Hepatic stellate cell (primary cell): ENCODE measurements around the gene ACOT8.
A peak's percentile ranks its signal among the peaks of the same experiment; 100 is the strongest.
"Not testable (repeated sequence)": the region's sequence is repeated elsewhere in the genome, so short reads cannot be mapped to it uniquely, and the experiment has no call there.

Experiments
- DNase-seq: peaks from one replicate; pipeline ENCODE4 v3.0.0; 2011; ENCODE audit warnings: low spot score

ACOT8 gene

DNA sequence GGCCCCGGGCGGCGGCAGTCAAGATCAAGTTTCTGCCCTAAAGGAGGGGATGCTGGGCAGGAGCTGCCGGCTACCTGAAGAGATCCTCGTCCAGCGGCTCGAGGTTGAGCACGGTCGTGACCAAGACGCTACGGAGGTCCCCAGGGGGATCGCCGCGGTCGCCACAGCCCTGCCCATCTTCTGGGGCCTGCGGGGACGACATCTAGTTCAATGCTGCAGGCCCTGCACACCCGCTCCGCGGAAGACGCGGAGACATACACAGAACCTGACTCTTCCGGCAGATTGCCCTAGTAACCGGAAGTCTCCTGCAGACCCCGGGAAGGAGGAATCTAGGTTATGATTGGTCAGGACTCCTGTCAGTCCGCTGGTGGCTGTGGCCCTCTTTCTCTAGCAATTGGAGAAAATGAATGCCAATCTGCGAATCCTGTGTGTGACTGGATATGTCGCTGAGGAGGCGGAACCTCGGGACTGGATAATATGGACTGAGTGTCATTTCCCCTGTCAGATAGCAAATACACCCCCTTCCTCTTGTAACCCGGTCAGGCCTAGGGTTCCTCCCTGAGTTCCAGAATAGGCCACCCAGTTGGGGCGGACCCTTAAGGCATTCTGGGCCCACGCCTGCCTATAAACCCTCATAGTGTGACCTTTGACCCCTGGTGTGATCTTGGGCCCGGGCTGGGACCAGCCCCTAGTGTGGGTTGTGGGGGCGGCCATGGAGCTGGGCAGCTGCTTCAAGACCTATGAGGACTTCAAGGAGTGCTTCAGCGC is at the start of gene ACOT8, which contains the start of gene ZSWIM3:
TSS of gene ACOT8 (minus strand) at position 279 of the 768 bp plus-strand sequence. CDS start at position 202, 77 bp downstream.
TSS of gene ZSWIM3 (plus strand) at position 501 of the 768 bp plus-strand sequence. CDS start at position 713, 212 bp downstream.
- DNase-seq, result peak; percentile 100

DNA sequence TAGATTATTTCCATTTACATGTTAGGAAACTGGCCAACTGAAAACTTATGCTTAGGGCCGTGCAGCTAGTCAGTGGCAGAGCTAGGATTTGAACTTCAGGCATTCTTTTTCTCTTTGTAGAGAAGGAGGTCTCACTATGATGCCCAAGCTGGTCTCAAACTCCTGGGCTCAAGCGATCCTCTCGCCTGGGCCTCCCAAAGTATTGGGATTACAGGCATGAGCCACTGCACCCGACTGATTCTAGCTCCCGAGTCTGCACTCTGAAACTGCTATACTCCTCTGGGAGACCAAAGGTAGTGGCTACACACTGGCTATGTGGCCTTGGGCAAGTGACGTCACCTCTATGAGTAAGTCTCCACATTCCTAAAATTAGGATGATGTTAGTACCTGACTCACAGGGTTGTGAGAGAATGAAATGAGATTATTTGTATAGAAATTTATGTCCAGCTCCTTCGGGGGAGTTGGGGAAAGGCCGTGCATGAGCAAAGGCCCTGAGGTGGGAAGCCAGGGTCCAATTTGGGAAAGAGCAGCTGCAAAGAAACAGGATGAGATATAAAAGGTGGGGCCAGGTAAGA is 48.4 kb upstream of the ACOT8 start:
- DNase-seq, result peak; percentile 81

DNA sequence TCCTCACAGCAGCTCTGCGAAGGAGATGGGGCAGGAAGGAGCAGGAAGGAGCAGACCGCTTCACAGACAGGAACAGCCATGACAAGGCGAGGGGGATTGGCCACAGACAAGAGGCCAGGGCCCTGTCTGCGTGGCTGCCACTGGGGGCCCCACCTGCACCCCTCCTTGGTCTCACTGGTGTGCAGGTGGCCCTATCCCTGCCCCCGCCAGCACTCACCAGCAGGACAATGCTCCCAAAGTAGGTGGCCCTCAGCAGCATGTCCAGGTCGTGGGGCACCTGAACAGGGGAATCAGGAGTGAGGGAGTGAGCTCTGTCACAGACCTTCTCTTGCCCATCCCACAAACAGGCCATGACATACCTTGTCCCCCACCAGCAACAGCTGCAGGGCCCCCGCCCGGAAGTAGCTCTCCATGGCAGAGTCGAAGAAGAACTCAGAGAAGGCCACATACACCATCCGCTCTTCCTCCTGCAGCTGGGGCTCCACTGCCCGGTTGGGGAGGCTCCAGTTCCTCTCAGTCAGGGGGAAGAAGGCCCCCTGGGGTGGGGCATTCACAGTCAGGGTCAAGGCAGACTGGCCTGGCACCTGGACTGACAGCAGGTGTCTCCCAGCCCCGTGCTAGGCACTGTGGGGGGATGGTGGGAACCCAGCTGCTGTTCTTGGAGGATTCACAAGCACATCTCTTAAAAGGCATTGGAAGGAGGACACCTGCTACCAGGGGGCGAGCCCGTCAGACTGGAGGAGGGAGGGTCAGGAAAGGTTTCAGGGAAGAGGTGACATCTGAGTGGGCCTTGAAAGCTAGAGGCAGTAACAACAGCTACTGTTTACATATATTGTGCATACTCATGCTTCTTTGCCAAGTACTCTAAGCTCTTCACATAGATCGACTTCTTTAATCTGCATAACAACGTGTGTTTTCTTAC is 47.7 kb upstream of the ACOT8 start:
- DNase-seq, result no peak

DNA sequence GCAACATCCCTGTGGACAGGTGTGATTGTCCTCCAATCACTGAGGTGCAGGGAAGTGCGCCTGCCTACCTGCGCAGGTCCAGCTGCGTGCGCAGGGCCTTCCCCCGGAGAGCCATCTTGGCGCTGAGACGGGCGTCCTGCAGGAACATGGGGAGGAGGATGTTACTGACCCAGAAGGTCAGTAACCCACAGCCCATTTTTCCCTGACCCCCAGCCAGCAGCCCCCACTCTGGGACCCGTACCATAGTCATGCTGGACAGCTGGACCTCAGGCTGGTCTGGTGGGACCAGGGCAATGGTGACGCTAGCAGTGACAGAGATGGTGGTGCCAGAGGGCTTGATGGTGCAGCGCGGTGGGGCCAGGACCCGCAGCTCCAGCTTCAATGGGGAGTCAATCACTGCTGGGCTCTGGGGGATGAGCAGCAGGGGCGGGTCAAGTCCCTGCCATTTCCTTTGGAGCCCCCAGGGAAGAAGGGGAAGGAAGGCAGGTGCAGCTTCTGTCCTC is 45.1 kb upstream of the ACOT8 start:
- no peak for DNase-seq

DNA sequence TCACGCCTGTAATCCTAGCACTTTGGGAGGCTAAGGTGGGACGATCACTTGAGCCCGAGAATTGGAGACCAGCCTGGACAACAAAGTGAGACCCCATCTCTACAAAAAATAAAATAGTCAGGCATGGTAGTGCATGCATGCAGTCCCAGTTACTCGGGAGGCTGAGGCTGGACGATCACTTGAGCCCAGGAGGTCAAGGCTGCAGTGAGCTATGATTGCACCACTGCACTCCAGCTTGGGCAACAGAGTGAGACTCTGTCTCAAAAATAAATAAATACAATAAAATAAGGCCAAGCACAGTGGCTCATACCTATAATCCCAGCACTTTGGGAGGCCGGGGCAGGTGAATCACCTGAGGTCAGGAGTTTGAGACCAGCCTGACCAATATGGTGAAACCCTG is 44.1 kb upstream of the ACOT8 start:
- DNase-seq, result not testable (repeated sequence)

DNA sequence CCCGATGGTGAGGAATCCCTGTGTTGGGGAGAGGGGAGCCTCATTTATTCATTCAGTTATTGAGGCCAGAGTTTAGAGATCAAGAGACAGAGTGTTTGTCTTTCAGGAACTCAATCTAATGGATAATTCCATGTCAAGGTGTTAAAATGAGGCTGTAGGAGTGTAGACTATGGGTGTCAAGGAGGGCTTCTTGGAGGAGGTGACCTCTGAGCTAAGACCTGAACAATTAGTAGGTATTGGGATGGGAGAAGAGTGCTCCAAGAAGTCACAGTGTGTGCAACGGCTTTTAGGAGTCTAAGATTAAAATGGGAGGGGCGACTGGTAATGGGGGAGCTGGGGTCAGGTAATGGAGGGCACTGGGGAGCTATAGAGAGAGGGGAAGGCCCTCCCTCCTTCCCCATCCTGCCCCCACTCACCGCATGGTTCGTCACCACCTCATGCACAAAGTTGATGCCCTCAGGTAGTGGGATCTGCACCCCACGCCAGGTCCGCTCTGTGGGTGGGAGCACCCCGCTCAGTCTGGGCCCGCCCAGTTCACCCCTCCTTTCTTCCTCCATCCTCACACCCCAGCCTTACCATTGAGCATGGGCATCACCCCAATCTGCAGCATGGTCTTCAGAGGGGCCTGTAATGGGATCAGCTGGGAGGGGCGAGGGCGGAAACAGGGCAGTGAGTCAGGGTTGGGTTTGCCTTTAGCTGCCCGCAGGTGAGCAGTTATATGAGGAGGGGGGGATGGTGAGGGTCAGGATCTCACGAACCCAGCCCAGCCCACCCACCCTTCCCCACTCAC is 42.0 kb upstream of the ACOT8 start:
- DNase-seq, result no peak

DNA sequence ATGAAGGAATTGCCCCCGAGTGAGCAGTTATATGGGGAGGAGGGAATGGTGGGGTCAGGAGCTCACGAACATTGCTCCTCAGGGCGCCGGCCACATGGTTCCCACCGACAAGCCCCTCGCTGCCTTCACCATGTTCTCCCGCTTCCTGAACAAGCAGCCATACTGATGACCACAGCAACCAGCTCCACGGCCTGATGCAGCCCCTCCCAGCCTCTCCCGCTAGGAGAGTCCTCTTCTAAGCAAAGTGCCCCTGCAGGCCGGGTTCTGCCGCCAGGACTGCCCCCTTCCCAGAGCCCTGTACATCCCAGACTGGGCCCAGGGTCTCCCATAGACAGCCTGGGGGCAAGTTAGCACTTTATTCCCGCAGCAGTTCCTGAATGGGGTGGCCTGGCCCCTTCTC is 41.1 kb upstream of the ACOT8 start:
- no peak for DNase-seq

DNA sequence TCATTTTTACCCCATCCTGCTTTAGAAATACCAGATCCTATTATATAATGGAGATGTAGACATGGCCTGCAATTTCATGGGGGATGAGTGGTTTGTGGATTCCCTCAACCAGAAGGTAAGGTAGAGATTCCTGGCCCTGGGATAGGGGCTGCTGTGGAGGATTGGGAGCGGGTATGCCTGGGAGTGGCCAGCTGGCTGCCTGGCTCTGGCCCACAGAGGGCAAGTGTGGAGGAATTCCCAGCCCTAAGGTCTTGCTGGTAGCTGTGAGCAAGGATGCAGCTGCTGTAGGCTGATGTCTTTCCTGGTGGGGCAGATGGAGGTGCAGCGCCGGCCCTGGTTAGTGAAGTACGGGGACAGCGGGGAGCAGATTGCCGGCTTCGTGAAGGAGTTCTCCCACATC is 40.5 kb upstream of the ACOT8 start:
- no peak for DNase-seq

DNA sequence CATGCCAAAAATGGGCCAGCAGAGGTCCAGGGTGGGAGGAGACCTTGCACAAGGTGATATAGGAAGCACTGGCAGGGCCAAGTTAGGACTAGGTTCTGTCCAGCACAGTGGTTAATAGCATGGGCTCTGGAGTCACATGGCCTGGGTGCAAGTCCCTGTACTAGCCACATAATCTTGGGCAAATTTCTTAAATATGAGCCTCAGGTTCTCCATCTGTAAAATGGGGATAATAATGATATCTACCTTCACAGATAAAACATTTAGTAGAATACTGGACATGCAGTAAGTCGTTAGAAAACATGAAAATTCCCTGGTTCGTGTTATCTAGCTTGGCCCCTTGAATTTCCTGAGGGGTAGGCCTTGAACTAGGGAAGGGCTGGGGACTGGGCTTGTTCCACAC is 40.1 kb upstream of the ACOT8 start:
- DNase-seq, result no peak

DNA sequence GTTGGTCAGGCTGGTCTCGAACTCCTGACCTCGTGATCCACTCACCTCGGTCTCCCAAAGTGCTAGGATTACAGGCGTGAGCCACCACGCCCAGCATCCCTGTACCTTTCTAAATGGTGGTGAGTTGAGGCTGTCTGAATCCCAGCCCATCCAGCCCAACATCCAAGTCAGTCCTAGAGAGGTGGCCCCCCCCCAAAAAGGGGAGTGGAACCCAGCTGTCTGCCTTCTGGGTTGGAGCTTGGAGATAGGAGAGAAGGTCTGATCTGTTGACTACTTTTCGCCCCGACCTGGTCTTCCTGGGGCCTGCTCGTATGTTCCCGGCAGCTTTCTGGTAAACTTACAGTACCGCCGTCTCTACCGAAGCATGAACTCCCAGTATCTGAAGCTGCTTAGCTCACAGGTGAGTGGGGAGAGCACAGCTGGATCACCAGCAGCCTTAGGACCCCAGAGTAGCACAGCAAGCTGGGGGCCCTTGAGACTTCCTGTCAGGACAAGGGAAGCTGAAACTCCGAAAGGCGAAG is 39.5 kb upstream of the ACOT8 start:
- no peak for DNase-seq

DNA sequence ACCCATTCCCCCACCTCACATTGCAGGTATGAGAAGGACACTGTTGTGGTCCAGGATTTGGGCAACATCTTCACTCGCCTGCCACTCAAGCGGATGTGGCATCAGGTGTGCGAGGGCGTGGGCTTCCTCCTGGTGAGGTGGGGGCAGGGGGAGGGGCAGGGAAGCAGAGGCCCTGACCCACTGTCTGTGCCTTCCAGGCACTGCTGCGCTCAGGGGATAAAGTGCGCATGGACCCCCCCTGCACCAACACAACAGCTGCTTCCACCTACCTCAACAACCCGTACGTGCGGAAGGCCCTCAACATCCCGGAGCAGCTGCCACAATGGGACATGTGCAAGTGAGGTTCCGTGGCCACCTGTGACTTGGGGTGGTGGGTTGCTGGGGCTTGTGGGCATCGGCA is 37.6 kb upstream of the ACOT8 start:
- no peak for DNase-seq

DNA sequence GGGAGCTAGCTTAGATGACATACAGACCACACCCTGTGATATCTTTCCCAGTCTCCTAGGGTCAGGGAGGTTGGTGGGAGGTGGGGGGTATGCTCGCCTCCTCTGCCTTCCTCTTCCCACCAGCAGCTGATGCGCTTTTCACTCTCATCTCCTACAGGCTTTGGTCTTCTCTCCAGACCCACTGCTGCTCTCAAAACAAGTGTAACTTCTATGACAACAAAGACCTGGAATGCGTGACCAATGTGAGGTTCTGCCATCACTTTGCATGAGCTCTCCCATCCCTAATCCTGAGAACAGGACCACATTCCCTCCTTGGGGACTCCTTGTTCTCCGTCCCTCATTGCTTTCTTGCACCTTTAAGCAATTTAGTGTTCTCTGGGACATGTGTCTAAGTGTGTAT is 36.6 kb upstream of the ACOT8 start:
- DNase-seq, result no peak

DNA sequence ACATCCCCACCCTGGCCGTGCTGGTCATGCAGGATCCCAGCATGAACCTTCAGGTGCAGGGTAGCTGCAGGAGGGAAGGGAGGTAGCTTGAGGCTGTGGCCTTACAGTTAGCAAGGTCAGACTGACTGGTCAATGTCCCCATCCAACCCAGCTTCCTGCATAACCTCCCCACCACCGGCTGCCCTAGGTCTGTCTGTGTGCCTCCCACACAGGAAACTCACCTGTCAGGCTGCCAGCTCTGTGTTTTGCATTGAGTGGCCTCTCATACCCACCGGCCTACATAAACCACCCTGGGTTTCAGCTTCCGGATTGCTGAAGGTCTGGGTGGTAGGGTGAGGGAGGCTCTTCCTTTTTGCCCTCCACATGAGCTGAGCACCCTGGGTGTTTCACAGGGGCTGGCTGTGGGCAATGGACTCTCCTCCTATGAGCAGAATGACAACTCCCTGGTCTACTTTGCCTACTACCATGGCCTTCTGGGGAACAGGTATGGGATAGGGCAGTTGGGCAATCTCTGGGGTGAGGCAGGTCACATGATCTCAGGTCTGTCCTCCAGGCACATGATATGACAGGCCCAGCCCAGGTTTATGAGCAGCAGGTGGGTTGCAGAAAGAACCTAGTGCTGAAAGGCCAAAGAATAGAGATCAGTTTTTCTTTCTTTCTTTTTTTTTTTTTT is 35.8 kb upstream of the ACOT8 start:
- no peak for DNase-seq

DNA sequence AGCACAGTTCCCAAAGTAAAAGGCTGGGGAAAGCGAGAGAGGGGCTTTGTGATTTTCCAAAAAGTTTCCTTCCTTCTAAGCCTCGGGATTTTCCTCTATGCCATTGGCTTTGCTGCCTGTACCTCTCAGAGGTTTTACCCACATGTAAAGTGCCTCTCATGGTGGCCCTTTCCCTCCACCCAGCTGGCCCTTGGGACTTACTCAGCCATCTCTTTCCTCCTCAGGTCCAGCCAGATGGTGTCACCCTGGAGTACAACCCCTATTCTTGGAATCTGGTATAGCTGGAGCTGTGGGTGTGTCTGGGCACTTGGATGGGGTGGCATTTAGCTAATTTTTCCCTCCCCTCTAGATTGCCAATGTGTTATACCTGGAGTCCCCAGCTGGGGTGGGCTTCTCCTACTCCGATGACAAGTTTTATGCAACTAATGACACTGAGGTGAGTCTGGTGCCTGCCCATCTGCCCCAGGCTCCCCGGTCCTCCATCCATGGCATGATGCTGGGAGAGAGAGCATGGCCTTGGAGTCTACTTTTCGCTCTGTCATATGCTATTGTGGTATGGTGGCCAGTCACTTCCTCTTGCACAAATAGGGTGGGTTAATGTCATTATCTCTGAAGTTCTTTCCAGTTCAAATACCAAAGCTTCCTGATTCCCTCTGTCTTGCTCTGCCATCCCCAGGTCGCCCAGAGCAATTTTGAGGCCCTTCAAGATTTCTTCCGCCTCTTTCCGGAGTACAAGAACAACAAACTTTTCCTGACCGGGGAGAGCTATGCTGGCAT is 35.0 kb upstream of the ACOT8 start:
- DNase-seq, result peak; percentile 84

DNA sequence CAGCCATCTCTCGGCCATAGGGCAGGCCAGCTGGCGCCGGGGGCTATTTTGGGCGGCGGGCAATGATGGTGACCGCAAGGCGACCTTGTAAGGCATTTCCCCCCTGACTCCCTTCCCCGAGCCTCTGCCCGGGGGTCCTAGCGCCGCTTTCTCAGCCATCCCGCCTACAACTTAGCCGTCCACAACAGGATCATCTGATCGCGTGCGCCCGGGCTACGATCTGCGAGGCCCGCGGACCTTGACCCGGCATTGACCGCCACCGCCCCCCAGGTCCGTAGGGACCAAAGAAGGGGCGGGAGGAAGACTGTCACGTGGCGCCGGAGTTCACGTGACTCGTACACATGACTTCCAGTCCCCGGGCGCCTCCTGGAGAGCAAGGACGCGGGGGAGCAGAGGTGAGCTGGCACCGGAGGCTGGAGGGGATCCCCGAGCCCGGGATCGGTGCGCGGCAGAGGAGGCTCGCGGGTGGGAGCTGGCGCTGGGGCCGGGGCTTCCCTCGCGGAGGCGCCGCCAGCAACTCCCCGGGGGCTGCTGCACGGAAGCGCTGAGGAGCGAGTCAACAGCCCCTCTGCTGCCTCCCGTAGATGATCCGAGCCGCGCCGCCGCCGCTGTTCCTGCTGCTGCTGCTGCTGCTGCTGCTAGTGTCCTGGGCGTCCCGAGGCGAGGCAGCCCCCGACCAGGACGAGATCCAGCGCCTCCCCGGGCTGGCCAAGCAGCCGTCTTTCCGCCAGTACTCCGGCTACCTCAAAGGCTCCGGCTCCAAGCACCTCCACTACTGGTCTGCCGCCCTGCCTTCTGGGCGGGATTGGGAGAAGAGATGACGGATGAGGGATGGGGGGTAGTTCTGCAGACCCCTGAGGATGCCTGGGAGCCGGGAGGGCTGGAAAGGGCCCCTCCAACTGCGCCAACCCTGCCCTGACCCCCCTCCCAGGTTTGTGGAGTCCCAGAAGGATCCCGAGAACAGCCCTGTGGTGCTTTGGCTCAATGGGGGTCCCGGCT is 34.1 kb upstream of the ACOT8 start, which contains the start of the genes CTSA and NEURL2:
TSS of gene CTSA (plus strand) at position 351 of the 999 bp plus-strand sequence. CDS start at position 585, 234 bp downstream.
TSS of gene NEURL2 (minus strand) at position 224 of the 999 bp plus-strand sequence. CDS start at position 7, 217 bp downstream.
- peak; percentile 98 for DNase-seq

DNA sequence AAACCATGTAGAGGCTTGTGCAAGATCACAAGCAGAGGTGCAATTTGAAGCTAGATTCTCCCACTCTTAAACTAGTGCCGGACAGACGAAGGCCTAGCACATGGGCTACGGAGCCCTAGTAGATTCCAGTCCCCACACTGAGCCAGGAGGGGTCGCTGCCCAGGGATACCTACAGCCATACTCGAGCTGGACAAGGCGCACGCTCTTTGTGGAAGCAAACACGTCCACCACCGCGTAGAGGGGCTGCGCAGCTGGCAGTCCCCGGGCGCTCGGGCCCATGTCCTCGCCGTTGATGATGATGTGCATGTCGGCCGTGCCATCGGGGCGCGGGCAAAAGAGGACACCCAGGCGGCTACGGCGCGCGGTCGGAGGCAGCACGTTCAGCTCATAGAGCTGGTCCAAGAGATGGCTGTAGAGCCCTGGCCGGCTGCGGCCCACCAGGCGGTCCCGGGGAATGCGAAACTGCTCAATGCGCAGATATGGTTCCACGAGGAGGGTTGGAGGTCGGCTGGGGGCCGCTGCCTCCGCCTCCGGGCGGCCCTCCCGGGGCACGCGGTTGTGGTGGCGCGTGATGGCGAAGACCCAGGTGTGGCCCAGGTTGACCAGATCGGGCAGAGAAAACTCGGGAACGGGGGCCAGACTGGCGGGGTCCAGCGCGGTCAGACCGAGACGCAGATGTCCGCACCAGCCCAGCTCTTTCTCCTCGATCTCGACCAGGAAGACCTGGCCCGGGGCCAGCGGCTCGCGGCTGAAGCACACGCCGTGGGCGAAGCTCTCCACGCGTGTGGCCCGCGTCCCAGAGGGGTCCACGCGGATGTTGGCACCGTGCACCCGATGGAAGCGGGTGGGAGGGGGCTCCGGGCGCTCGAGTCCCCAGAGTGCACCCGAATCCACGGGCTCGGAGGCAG is 33.1 kb upstream of the ACOT8 start:
- DNase-seq, result peak; percentile 91

DNA sequence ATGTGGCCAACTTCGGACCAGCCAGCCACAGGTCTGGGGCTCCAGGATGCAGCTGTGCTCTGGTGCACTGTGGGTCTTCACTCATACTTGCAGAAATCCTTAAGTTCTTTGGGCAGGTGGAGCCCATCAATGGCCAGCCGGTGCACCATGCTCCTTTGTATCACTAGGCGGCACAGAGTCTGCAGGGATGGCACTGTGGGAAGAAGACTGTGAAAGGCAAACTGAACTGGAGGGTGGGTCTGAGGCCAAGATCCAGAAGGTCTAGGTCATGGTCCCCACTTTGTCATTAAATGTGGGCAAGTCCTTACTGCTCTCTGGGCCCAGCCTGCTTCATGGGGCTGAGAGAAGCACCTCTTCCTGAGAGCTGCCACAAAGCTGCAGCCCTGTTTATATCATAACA is 31.5 kb upstream of the ACOT8 start:
- no peak for DNase-seq
